ENCODE data around the gene ETFB. TPM values are rescaled to one million over a fixed set of nuclear protein-coding genes. Genes with fewer than 3 reads are reported as not detected.
A peak's percentile ranks its signal among the peaks of the same experiment; 100 is the strongest.

The ETFB gene
- total RNA-seq, 2 experiments from 2014 or later, result 137 to 141 TPM

DNA sequence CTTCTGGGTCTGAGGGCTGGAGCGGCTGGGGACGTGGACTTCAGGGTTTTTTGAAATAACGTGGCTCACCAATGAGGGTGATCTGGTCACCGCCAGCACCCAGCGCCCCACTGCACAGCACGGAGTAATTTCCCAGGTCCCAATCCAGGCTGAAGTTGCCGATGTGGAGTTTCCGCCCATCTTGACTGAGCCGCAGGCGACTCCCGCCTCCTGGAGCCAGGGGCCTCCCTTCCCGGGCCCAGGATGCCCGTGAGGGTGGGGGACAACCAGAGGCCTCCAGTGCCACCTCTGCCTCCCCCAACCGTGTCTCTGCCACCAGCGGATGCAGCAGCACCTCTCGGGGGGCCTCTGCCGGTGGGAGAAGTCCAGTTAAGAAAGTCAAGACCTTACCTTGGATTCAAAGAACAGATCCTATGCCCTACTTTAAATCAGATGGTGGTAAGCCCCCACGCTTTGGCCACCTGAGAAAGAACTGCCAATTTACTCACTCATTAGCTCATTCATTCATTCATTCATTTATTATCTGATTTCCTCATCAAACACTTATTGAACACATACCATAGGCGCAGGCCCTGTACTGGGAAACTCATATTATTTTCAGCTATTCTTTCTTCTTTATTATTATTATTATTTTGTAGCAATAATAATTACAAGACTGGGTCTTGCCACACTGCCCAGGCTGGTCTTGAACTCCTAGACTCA is 28.2 kb downstream of the ETFB start:
- Mint-ChIP-seq H3K36me3 (ENCODE audit: low read depth) (no peaks in the 10 kb centered on the region), H3K9me3 (ENCODE audit: insufficient read depth) (no peaks in the 10 kb centered on the region), H3K4me3 (peak overlapping the region; percentile 86), H3K27ac (no peak overlapping the region), H3K4me1 (ENCODE audit: low read depth) (peaks cover 20% of the 10 kb centered on the region), H3K27me3 (ENCODE audit: low read depth) (peaks cover 6% of the 10 kb centered on the region)
- CTCF ChIA-PET, result interaction anchor here (0.7 to 5.3 kb wide), 12 partner anchors 9 to 103 kb away, joined by 3 to 38 read pairs (median 4); partner anchors contain the start of gene ETFB
- no peak for ATAC-seq
- POLR2A ChIA-PET, result no interaction called here
- DNase-seq, result no peak

DNA sequence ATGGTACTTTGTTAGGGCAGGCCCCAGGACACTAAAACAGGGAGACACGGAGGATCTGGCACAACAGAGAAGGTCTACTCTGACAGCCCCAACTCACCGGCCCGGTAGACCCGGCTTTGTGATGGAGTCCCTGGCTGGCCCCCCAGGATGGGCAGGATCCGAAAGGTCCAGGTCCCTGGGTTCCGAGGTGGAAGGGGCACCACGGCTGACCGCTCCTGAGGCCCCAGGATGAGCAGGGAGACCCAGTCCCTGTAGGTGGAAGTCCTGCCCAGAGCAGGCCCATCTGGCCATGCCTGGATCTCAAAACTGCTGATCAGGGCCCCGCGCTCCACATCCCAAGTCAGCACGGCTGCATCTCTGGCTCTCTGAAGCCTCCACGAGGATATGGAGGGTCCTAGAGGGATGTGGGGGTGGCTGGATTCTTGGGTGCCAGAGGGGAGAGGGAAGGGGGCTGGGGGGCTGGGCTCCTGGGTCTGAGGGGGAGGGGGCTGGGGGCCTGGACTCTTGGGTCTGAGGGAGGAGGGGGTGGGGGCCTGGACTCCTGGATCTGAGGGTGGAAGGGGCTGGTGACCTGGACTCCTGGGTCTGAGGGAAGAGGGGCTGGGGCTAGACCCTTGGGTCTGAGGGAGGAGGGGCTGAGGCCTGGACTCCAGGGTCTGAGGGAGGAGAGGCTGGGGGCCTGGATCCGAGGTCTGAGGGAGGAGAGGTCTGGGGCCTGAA is 28.9 kb downstream of the ETFB start:
- DNase-seq (no peak), ATAC-seq (no peak)
- ChIA-PET CTCF (interaction anchor here (0.7 to 5.3 kb wide), 8 partner anchors 28 to 103 kb away, joined by 3 to 38 read pairs (median 4); partner anchors contain the start of gene ETFB), POLR2A (no interaction called here)
- peaks cover 18% of the 10 kb centered on the region for H3K4me1 Mint-ChIP-seq (ENCODE audit: low read depth)
- no peak overlapping the region for H3K4me3 Mint-ChIP-seq
- no peak overlapping the region for H3K27ac Mint-ChIP-seq
- H3K9me3 Mint-ChIP-seq (ENCODE audit: insufficient read depth), result no peaks in the 10 kb centered on the region
- no peaks in the 10 kb centered on the region for H3K36me3 Mint-ChIP-seq (ENCODE audit: low read depth)
- H3K27me3 Mint-ChIP-seq (ENCODE audit: low read depth), result peaks cover 6% of the 10 kb centered on the region

DNA sequence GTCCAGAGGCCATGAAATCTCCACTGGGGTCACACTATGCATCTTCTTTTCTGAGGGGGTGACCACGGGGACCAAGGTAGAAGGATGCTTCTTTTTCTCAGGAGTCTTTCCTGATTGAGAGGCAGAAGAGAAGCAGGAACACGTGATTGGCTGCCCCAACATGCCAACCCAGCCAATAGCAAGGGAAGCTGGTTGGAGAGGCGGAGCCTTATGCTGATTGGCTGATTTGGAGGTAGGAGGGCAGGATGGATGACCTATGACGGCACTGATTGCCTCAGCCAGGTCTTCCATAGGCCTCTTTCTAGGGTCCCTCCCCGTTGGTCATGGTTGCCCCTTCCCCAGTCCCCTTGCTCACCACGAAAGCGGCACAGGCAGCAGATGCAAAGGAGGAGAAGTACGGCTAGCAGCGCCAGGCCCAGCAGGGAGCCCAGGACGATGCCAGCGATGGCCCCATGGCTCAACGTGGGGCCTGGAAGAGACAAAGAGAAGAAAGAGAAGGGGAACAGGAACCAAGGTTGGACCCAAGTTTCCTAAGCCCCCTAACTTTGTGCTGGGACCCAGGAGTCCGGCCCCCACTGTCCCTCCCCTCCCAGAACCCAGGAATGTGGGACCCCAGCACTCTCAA is 32.2 kb downstream of the ETFB start:
- Mint-ChIP-seq H3K9me3 (ENCODE audit: insufficient read depth) (no peaks in the 10 kb centered on the region), H3K27me3 (ENCODE audit: low read depth) (peaks cover 3% of the 10 kb centered on the region), H3K36me3 (ENCODE audit: low read depth) (peaks cover 3% of the 10 kb centered on the region), H3K4me3 (no peak overlapping the region), H3K4me1 (ENCODE audit: low read depth) (peaks cover 11% of the 10 kb centered on the region), H3K27ac (no peak overlapping the region)
- no peak for DNase-seq
- ChIA-PET POLR2A (no interaction called here), CTCF (no interaction called here)
- no peak for ATAC-seq

DNA sequence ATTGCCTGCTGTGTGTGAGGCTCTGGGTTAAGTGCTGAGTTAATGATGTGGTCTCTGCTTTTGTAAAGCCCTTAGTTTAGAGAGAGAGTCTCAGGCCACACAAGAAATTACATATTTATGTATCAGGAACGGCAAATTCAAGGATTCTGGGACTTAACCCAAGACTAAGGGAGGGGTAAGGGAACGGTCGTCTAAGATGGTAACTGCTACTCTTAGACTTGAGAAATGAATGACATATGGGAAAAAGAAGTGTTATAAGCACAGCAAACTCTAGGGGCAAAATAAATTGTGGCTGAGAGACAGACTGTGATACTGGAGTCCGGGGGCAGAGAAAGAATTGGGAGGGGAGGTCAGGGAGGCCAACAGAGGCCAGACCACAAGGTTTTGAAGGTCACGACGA is 34.5 kb downstream of the ETFB start:
- ATAC-seq, result no peak
- no peak overlapping the region for H3K27ac Mint-ChIP-seq
- peaks cover 8% of the 10 kb centered on the region for H3K4me1 Mint-ChIP-seq (ENCODE audit: low read depth)
- CTCF ChIA-PET, result no interaction called here
- H3K36me3 Mint-ChIP-seq (ENCODE audit: low read depth), result peaks cover 3% of the 10 kb centered on the region
- POLR2A ChIA-PET, result no interaction called here
- H3K4me3 Mint-ChIP-seq, result no peak overlapping the region
- DNase-seq, result no peak
- no peaks in the 10 kb centered on the region for H3K9me3 Mint-ChIP-seq (ENCODE audit: insufficient read depth)
- peaks cover 15% of the 10 kb centered on the region for H3K27me3 Mint-ChIP-seq (ENCODE audit: low read depth)

DNA sequence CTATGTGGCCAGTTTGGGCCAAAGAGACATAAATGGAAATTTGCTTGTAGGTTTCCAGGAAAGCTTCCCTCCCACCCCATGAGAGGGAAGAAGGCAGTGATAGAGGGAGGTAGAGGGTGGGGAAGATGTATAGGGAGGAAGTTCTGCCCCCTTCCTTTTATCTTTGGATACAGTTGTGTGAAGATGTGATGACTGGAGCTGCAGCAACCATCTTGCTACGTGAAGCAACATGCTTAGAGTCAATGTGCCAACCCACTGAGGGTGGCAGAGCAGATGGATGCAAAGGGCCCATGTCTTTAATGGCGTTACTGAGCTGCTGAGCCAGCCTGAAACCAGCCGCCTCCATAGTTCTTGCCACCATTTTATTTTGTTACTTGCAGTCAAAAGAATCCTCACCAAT is 35.0 kb downstream of the ETFB start:
- Mint-ChIP-seq H3K4me1 (ENCODE audit: low read depth) (peaks cover 10% of the 10 kb centered on the region), H3K36me3 (ENCODE audit: low read depth) (peaks cover 3% of the 10 kb centered on the region), H3K27ac (no peak overlapping the region), H3K9me3 (ENCODE audit: insufficient read depth) (no peaks in the 10 kb centered on the region), H3K4me3 (no peak overlapping the region), H3K27me3 (ENCODE audit: low read depth) (peaks cover 15% of the 10 kb centered on the region)
- ChIA-PET POLR2A (no interaction called here), CTCF (no interaction called here)
- DNase-seq (no peak), ATAC-seq (no peak)

DNA sequence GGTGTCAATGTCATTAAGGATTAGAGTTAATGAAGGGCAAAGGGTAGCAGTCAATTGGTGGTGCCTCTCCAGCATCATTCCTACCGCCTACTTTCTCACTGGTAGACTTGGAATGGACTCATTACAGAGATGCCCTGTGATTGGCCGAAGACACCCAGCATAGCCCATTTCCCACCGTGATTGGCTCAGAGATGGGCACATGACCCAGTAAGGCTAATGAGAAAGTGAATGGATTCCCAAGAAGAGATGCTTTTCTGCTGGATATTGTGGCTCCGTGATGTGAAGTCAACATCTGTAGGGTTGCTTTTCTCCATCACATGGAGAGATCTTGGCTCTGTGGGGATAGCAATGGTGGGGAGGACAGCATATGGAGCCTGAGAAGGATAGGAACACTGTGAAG is 35.8 kb downstream of the ETFB start:
- no peaks in the 10 kb centered on the region for H3K9me3 Mint-ChIP-seq (ENCODE audit: insufficient read depth)
- H3K27ac Mint-ChIP-seq, result no peak overlapping the region
- no peak overlapping the region for H3K4me3 Mint-ChIP-seq
- no peak for ATAC-seq
- POLR2A ChIA-PET, result no interaction called here
- peaks cover 3% of the 10 kb centered on the region for H3K36me3 Mint-ChIP-seq (ENCODE audit: low read depth)
- H3K4me1 Mint-ChIP-seq (ENCODE audit: low read depth), result peaks cover 18% of the 10 kb centered on the region
- no peak for DNase-seq
- CTCF ChIA-PET, result no interaction called here
- H3K27me3 Mint-ChIP-seq (ENCODE audit: low read depth), result peaks cover 22% of the 10 kb centered on the region

DNA sequence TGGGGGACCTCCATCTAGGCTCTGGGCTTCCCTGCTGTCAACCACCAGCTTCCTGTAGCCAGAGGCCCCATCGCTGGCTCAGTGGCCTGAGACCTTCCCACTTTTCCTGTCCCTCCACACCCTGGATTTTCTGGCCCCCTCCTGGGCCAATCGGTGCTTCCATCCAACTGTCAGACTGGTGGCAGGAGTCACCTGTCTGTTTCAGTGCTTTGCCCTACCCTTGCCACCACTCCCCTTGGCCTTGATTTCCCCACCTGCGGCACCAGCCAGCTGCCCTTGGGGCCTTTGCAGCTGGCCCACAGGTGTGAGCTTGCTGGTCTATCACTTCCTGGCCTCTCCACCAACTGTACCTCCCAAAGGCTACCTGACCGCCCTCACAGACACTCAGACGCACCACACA is 36.8 kb downstream of the ETFB start:
- no peak for ATAC-seq

DNA sequence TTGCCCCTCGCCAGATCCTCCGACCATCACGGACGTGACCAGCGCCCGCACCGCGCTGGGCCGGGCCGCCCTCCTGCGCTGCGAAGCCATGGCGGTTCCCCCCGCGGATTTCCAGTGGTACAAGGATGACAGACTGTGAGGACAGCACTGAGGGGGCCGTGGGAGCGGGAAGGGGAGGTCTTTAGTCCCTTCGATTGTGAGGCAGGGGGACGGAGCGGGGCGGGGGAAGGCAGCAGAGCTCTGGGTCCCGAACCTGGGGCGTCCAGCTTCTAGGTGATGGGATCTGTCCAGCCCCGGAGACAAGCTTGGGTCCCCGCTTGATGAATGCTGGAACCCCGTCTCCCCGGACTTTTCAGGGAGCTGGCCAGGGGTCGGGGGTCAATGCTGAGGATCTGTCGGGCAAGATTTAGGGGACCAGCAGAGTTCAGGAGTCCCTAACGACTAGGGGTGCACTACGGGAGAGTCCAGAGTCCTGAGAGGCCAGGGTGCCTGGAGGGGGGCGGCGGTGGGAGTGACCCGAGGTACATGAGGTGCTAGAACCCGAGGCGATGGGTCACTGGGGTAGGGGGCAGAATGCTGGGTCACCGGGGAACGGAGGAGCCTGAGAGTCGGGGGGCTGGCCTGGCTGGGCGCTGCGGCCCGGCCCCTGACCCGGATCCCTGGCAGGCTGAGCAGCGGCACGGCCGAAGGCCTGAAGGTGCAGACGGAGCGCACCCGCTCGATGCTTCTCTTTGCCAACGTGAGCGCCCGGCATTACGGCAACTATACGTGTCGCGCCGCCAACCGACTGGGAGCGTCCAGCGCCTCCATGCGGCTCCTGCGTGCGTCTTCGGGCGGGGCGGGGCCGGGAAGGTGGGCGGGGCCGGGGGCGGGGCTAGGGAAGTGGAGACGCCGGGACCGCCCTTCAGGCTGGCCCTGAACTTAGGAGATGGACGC is 38.9 kb downstream of the ETFB start:
- ChIA-PET CTCF (interaction anchor here (1.2 kb wide), 1 partner anchor 169 kb away, joined by 3 read pairs; no protein-coding TSS in a partner anchor), POLR2A (no interaction called here)
- H3K9me3 Mint-ChIP-seq (ENCODE audit: insufficient read depth), result no peaks in the 10 kb centered on the region
- peaks cover 41% of the 10 kb centered on the region for H3K27me3 Mint-ChIP-seq (ENCODE audit: low read depth)
- H3K4me3 Mint-ChIP-seq, result peak overlapping the region; percentile 59
- peak; percentile 79 for ATAC-seq
- peaks cover 3% of the 10 kb centered on the region for H3K36me3 Mint-ChIP-seq (ENCODE audit: low read depth)
- H3K27ac Mint-ChIP-seq, result no peak overlapping the region
- peaks cover 20% of the 10 kb centered on the region for H3K4me1 Mint-ChIP-seq (ENCODE audit: low read depth)
- DNase-seq, result peak; percentile 75

More for the DNA sequence above, 36.8 kb downstream of the ETFB start:
- peaks cover 18% of the 10 kb centered on the region for H3K4me1 Mint-ChIP-seq (ENCODE audit: low read depth)
- no peaks in the 10 kb centered on the region for H3K9me3 Mint-ChIP-seq (ENCODE audit: insufficient read depth)
- peaks cover 3% of the 10 kb centered on the region for H3K36me3 Mint-ChIP-seq (ENCODE audit: low read depth)
- H3K27ac Mint-ChIP-seq, result no peak overlapping the region
- POLR2A ChIA-PET, result no interaction called here
- CTCF ChIA-PET, result no interaction called here
- no peak overlapping the region for H3K4me3 Mint-ChIP-seq
- H3K27me3 Mint-ChIP-seq (ENCODE audit: low read depth), result peaks cover 25% of the 10 kb centered on the region
- DNase-seq, result no peak

DNA sequence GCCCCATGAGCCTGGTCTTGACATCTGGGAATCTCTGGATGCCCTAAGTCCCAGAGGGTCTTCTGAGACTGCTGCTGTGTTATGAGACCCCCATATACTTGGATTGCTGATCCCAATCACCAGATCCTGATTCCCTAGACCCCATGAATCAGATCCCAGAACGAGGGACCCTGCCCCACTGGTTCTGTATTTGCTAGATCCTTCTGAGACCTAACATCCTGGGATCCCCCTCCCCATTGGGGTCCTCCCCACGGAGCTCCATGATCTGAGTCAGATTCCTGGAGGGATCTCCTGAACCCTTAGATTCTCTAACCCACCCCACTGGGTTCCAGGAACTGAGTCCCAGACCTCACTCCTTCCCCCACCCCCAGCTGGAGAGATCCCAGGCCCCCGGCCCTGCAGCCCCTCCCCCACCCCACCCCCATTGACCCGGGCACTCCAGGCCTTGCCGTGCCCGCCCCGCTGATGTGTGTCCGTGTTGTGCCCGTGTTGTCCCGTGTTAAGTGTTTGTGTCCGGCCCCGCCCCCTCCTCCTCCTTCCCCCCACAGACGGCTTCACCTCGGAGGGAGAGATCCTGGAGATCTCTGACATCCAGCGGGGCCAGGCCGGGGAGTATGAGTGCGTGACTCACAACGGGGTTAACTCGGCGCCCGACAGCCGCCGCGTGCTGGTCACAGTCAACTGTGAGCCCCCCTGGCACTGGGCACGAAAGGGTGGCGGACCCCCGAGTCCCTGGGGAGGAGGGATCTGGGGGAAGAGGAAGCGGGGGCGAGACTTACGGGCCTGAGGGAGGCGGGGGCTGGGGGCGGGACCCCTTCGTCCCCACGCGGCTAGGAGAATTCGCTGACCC is 39.7 kb downstream of the ETFB start:
- POLR2A ChIA-PET, result no interaction called here

DNA sequence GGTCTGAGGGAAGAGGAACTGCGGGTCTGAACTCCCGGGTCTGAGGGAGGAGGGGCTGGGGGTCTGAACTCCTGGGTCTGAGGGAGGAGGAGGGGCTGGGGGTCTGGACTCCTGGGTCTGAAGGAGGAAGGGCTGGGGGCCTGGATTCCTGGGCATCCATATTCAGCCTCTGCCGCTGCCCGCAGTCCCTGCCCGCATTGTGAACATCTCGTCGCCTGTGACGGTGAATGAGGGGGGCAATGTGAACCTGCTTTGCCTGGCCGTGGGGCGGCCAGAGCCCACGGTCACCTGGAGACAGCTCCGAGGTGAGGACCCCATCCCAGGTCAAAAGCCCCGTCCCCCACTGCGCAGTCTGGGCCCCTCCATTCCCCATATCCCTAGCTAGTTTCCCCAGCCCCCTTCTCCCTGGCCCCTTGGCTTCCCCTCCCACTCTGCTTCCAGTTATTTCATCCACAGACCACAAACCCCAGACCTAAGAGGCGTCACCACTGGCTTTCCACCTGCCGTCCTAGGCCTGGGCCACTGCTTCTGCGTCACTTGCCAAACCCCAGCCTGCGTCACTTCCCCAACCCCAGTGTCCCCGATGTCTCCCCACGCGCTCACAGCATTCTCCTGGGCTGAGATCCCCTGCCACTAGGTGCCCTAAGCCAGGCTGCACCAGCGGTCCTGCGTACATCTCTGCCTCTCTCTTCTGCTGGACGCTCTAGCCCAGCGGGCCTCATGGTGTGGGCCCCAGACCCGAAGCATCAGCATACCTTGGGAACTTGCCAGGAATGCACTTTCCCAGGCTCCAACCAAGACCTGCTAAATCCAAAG is 40.8 kb downstream of the ETFB start:
- ATAC-seq (no peak), DNase-seq (peak; percentile 40)
- ChIA-PET POLR2A (no interaction called here), CTCF (no interaction called here)
- Mint-ChIP-seq H3K36me3 (ENCODE audit: low read depth) (no peaks in the 10 kb centered on the region), H3K27me3 (ENCODE audit: low read depth) (peaks cover 45% of the 10 kb centered on the region), H3K4me1 (ENCODE audit: low read depth) (peaks cover 20% of the 10 kb centered on the region), H3K27ac (no peak overlapping the region), H3K9me3 (ENCODE audit: insufficient read depth) (no peaks in the 10 kb centered on the region), H3K4me3 (no peak overlapping the region)

More for the DNA sequence above, 39.7 kb downstream of the ETFB start:
- ATAC-seq (no peak), DNase-seq (no peak)
- Mint-ChIP-seq H3K9me3 (ENCODE audit: insufficient read depth) (no peaks in the 10 kb centered on the region), H3K27ac (no peak overlapping the region), H3K27me3 (ENCODE audit: low read depth) (peaks cover 44% of the 10 kb centered on the region), H3K36me3 (ENCODE audit: low read depth) (no peaks in the 10 kb centered on the region), H3K4me1 (ENCODE audit: low read depth) (peaks cover 20% of the 10 kb centered on the region), H3K4me3 (no peak overlapping the region)
- CTCF ChIA-PET, result interaction anchor here (1.2 kb wide), 1 partner anchor 168 kb away, joined by 3 read pairs; no protein-coding TSS in a partner anchor
